Measurements from ENCODE around the gene CDKL5. TPM values are rescaled to one million over a fixed set of nuclear protein-coding genes. Genes with fewer than 3 reads are reported as not detected.

Gene CDKL5
- total RNA-seq, 2 experiments from 2014 or later: 1.1 to 1.5 TPM

DNA sequence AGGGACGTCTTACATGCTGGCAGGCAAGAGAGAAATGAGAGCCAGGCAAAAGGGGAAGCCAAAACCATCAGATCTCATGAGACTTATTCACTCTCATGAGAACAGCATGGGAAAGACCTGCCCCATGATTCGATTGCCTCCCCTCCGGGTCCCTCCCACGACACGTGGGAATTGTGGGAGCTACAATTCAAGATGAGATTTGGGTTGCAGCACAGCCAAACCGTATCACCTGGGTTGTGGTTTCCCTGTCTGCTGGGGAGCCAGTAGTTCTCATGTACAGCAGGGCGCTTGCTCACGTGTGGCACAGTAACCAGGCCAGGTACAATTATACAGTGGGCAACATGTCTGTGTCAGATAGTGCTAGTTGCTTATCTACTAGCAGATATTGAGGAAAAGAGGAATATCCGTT lies 257.6 kb downstream of the CDKL5 start:
- DNase-seq (no peak), ATAC-seq (no peak)
- ChIA-PET POLR2A (no interaction called here), CTCF (no interaction called here)
- no peaks in the 10 kb centered on the region for H3K4me1 Mint-ChIP-seq (ENCODE audit: low read depth)
- no peaks in the 10 kb centered on the region for H3K36me3 Mint-ChIP-seq (ENCODE audit: low read depth)
- H3K9me3 Mint-ChIP-seq: no peaks in the 10 kb centered on the region
- H3K27ac Mint-ChIP-seq: no peak overlapping the region
- H3K27me3 Mint-ChIP-seq: no peaks in the 10 kb centered on the region
- TF ChIP-seq, protein P1, sequence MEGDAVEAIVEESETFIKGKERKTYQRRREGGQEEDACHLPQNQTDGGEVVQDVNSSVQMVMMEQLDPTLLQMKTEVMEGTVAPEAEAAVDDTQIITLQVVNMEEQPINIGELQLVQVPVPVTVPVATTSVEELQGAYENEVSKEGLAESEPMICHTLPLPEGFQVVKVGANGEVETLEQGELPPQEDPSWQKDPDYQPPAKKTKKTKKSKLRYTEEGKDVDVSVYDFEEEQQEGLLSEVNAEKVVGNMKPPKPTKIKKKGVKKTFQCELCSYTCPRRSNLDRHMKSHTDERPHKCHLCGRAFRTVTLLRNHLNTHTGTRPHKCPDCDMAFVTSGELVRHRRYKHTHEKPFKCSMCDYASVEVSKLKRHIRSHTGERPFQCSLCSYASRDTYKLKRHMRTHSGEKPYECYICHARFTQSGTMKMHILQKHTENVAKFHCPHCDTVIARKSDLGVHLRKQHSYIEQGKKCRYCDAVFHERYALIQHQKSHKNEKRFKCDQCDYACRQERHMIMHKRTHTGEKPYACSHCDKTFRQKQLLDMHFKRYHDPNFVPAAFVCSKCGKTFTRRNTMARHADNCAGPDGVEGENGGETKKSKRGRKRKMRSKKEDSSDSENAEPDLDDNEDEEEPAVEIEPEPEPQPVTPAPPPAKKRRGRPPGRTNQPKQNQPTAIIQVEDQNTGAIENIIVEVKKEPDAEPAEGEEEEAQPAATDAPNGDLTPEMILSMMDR (IDR thresholded peaks at IDR 0.05): no peak
- no peak overlapping the region for H3K4me3 Mint-ChIP-seq
- intact Hi-C loops (cut with micrococcal nuclease): no loop called here

DNA sequence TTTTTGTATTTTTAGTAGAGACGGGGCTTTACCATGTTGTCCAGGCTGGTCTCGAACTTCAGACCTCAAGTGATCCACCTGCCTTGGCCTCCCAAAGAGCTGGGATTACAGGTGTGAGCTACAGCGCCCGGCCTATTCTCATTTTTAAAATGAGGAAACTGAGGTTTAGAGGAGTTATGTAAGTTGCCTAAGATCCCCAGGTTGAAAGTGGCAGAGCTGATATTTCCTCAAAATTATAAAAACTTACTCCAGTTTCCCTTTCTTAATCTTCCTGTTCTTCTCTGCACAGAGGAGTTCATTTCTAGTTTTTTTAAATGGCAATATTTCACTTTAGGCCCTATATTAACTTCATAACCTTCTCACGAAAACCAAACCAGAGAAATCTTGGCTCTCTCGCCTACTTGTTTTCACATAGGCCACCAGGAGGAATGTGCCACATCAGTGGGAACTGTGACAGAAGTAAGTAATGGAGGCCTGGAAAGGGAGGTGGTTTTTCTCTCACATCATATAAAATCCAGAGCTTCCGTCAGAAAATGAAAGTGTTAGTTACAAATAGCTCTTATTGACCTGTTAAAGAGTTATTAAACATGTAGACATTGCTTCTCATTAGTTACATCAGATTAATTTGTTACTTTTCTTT lies 262.6 kb downstream of the CDKL5 start:
- Mint-ChIP-seq H3K4me3 (no peak overlapping the region), H3K4me1 (ENCODE audit: low read depth) (no peaks in the 10 kb centered on the region), H3K27ac (no peak overlapping the region), H3K27me3 (no peaks in the 10 kb centered on the region), H3K9me3 (no peaks in the 10 kb centered on the region), H3K36me3 (ENCODE audit: low read depth) (no peaks in the 10 kb centered on the region)
- intact Hi-C loops (cut with micrococcal nuclease): no loop called here
- ATAC-seq: no peak
- TF ChIP-seq, protein P1 (IDR thresholded peaks at IDR 0.05): no peak
- CTCF ChIA-PET: no interaction called here
- DNase-seq: no peak
- POLR2A ChIA-PET: no interaction called here

DNA sequence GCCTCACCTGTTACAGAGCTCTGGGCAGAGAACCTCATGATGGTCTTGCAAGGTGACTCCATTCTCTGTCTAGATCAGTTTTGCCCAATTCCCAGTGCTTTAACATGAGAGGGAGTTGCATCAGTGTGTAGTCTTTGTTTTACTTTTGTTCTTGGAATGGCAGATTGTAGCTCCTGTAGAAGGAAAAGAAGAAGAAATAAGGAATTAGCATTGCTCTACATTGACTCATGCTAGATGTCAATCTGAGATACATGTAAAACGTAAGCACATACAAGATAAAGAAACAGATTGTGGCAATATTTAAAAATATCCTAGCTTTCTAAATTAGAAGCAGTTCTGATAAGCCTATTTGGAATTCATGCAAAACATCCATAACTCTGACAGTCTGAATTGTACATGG lies 266.0 kb downstream of the CDKL5 start:
- Mint-ChIP-seq H3K36me3 (ENCODE audit: low read depth) (no peaks in the 10 kb centered on the region), H3K27ac (no peak overlapping the region), H3K27me3 (no peaks in the 10 kb centered on the region), H3K9me3 (peaks cover 2% of the 10 kb centered on the region), H3K4me1 (ENCODE audit: low read depth) (no peaks in the 10 kb centered on the region), H3K4me3 (no peak overlapping the region)
- TF ChIP-seq, protein P1 (IDR thresholded peaks at IDR 0.05): no peak
- intact Hi-C loops (cut with micrococcal nuclease): no loop called here
- ChIA-PET CTCF (no interaction called here), POLR2A (no interaction called here)
- ATAC-seq (no peak), DNase-seq (no peak)

DNA sequence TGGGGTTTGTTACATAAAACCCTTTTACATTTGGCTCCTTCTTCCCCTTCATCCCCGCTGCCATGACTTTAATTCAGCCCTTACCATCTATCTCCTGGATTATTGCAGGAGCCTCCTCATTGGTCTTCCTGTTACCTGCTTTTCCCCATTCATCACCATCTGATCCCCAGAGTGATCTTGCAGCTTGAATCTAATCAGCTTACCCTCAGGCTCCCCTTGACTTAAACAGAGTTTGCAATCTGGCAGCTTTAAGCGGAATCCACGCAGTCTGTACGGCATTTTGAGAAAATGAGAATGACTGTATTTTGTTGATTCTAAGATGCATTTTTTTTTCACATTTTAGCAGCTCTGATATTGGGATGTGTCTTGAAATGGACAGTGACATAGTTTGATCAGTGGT lies 267.1 kb downstream of the CDKL5 start:
- Mint-ChIP-seq H3K27me3 (no peaks in the 10 kb centered on the region), H3K27ac (no peak overlapping the region), H3K9me3 (peaks cover 2% of the 10 kb centered on the region), H3K4me1 (ENCODE audit: low read depth) (no peaks in the 10 kb centered on the region), H3K4me3 (no peak overlapping the region), H3K36me3 (ENCODE audit: low read depth) (no peaks in the 10 kb centered on the region)
- CTCF ChIA-PET: no interaction called here
- intact Hi-C loops (cut with micrococcal nuclease): no loop called here
- TF ChIP-seq, protein P1 (IDR thresholded peaks at IDR 0.05): no peak
- POLR2A ChIA-PET: no interaction called here
- no peak for DNase-seq
- ATAC-seq: no peak

DNA sequence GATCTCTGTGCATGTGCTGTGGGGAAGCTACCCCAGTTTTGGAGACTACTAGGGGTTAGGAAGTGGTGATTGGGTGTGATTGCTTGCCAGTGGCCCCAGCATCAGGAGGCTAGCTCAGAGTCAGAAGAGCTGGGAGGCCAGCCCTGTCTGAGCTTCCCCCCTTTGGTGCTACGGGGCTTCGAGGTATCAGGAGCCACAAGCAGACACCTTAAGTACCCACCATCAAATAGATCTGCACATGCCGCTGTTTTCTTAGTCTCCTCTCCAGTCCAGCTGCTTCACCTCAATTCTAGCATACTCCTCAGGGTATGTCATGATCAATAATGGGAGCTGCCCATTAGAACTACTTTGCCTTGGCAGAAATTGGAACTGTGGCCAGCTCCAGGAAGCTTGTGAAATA lies 271.2 kb downstream of the CDKL5 start:
- Mint-ChIP-seq H3K9me3 (peaks cover 2% of the 10 kb centered on the region), H3K27ac (no peak overlapping the region), H3K36me3 (ENCODE audit: low read depth) (no peaks in the 10 kb centered on the region), H3K4me3 (no peak overlapping the region), H3K4me1 (ENCODE audit: low read depth) (no peaks in the 10 kb centered on the region), H3K27me3 (no peaks in the 10 kb centered on the region)
- TF ChIP-seq, protein P1 (IDR thresholded peaks at IDR 0.05): no peak
- intact Hi-C loops (cut with micrococcal nuclease): no loop called here
- no peak for DNase-seq
- CTCF ChIA-PET: interaction anchor here (1.4 kb wide), 1 partner anchor 19 kb away, joined by 3 read pairs; no protein-coding TSS in a partner anchor
- ATAC-seq: no peak
- POLR2A ChIA-PET: no interaction called here
